ENCODE data around the gene CSTF3.

The CSTF3 gene

DNA sequence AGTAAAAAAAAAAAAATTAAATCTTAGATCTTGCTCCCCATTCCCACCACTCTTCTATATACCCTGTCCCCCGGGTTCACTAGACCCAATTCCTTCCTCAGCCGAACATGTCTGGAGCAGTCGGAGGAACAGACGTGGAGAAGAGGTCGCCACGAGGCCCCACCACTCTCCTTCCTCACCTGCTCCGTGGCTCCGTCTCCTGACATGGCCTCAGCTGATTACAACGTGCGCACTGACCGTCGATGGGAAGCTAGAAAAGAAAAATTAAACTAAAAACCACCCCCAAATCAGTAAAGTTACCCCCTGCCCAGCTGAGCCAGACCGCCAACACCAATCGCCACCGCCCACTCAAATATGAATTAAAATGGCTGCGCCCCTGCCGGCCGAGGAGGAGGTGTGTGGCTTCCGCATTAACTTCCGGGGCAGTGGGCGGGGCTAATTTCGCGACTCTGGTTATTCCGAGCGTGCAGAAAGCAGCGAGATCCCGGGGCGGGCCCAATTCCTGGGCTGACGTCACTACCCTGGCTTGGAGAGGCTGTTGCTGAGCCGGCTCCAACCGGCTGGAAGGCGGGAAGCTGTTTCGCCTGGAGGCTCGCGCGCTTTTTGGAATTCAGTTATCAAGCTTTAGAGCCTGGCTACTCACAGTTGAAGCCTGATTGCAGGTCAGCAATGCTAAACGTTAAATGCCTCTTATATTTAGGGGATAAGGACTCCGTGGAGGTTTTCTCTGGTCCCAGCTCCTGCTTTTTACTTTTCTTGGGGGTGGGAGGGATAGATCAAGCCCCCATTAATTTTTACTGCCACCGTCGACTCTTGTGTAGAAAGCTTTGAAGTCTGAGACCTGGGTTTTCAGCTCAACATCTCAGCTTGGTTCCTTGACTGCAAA, at the start of gene CSTF3:
Gene CSTF3, minus strand, starts transcription at position 361 of the 886 bp plus-strand sequence. Its CDS starts 155 bp downstream, at position 206.
- peak; percentile 99 for DNase-seq (ENCODE audit: low read depth in 2 of 2)
- TF ChIP-seq, protein P1, sequence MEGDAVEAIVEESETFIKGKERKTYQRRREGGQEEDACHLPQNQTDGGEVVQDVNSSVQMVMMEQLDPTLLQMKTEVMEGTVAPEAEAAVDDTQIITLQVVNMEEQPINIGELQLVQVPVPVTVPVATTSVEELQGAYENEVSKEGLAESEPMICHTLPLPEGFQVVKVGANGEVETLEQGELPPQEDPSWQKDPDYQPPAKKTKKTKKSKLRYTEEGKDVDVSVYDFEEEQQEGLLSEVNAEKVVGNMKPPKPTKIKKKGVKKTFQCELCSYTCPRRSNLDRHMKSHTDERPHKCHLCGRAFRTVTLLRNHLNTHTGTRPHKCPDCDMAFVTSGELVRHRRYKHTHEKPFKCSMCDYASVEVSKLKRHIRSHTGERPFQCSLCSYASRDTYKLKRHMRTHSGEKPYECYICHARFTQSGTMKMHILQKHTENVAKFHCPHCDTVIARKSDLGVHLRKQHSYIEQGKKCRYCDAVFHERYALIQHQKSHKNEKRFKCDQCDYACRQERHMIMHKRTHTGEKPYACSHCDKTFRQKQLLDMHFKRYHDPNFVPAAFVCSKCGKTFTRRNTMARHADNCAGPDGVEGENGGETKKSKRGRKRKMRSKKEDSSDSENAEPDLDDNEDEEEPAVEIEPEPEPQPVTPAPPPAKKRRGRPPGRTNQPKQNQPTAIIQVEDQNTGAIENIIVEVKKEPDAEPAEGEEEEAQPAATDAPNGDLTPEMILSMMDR (IDR thresholded peaks at IDR 0.05; ENCODE audit: low read depth, low read length), result peak; percentile 35
- peak within 1 kb of the TSS; percentile 82 to 91 for H3K4me3 ChIP-seq (replicated peaks in 1 of 2; ENCODE audit: low read depth in 2 of 2, low read length in 2 of 2)

DNA sequence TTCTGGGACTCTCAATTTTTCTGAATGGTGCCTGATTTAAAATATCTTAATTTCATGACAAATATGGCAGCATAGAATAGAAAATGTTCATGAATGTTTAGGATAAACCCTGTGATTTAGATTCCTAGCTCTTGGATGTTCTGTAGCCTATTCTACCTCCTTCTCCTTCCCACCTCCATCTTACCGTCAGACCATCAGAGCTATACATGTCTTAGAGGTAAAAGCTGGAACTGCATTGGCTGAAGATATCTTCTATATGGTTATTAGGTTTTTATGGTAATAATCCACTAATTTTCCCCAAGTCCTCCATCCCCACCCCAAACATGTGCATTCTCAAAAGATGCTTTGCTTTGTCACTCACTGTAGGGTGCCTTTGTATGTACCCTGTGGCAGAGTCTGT, 46.9 kb upstream of the CSTF3 start:
- no peak overlapping the region for H3K4me3 ChIP-seq (replicated peaks in 1 of 2; ENCODE audit: low read depth in 2 of 2, low read length in 2 of 2)
- TF ChIP-seq, protein P1 (IDR thresholded peaks at IDR 0.05; ENCODE audit: low read depth, low read length), result no peak
- DNase-seq (ENCODE audit: low read depth in 2 of 2), result no peak

DNA sequence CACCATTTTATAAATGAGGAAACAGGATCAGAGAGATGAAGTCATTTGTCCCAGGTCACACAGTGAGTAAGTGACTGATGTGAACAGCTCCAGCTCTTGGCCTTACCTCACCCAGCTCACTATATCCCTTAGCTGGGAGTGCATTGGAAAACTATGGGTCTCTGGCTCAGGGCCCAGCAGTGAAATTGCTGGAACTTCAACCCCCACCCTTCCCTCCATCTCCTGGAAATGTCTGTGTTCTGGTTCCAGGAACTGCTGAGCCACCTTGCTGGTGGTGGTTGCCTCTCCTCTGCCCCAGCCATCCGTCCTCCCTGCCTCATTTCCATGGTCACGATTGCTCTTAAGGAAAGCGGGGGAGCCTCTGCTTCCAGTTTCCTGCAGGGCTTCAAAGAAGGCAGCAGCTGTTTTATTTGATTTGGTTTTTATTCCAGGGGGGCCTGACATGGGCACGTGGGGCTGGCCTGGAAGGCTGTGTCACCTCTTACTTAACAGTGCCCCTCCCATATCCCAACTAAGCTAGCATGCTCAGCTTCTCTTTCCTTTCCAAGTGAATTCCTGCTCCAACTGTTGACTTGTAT, 46.2 kb upstream of the CSTF3 start:
- DNase-seq (ENCODE audit: low read depth in 2 of 2), result peak; percentile 12 to 80
- TF ChIP-seq, protein P1 (IDR thresholded peaks at IDR 0.05; ENCODE audit: low read depth, low read length), result no peak
- no peak overlapping the region for H3K4me3 ChIP-seq (replicated peaks in 1 of 2; ENCODE audit: low read depth in 2 of 2, low read length in 2 of 2)

DNA sequence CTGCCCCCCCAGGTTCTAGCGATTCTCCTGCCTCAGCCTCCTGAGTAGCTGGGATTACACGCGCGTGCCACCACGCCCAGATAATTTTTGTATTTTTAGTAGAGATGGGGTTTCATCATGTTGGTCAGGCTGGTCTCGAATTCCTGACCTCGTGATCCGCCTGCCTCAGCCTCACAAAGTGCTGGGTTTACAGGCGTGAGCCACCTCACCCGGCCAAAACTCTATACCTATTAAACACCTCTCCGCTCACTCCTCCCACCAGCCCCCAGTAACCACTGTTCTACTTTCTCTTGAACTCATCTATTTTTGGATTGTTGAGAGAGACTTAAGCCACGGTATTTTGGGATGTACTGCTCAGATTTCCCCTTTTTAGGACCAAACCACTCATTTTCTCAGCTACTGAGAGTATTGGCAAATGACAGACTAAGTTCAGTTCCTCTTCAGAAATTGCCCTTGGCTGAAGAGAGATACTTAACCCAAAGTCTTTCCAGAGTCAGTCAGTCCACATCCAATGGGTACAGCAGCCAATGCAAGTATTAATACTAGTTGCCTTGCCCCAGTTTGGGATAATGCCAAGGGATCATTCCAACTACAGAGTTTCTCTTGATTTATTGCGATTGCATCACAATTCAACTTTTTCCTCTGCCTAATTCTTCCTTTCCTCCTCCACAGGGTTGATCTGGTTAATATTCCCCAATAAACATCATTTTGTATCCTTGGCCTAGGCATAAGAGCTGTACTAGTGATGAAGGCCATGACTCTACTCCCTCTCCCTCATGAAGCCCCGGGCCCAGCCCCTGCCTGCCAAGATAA, 36.8 kb upstream of the CSTF3 start:
- DNase-seq (ENCODE audit: low read depth in 2 of 2), result peak in 1 of 2 donors; percentile 57
- TF ChIP-seq, protein P1 (IDR thresholded peaks at IDR 0.05; ENCODE audit: low read depth, low read length), result no peak
- H3K4me3 ChIP-seq (replicated peaks in 1 of 2; ENCODE audit: low read depth in 2 of 2, low read length in 2 of 2), result no peak overlapping the region

DNA sequence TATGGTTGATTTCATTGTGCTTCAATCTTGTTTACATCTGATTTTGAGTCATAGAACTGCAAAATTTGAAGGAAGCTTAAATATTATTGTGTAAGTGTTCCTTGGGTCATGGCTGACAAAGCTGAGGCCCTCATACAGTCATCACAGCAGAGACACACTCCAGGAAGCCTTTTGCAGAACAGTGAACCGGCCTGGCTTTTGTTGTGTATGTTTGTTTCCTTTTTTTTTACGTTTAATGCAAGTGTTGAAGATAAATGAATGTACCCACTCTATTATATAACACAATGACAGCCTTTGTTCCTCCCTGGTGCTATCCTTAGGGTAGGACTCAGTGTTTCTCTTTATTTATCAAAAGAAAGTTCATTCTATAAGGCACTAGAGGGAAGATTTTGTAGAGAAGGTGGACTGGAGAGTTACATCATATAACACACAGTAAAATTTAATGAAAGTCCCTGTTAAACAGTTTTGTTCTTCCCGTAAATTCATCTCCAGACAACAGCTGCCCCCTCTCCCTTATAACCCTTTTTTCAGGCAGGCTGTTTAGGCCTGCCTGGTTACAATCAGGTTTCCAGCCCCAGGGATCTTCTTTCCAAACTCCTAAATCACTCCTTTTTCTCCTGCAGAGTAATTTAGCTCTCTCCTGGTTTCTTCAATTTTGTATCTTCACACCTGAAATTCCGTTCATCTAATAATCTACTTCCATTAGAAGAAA, 34.3 kb upstream of the CSTF3 start:
- TF ChIP-seq, protein P1 (IDR thresholded peaks at IDR 0.05; ENCODE audit: low read depth, low read length), result no peak
- DNase-seq (ENCODE audit: low read depth in 2 of 2), result peak; percentile 26 to 43

DNA sequence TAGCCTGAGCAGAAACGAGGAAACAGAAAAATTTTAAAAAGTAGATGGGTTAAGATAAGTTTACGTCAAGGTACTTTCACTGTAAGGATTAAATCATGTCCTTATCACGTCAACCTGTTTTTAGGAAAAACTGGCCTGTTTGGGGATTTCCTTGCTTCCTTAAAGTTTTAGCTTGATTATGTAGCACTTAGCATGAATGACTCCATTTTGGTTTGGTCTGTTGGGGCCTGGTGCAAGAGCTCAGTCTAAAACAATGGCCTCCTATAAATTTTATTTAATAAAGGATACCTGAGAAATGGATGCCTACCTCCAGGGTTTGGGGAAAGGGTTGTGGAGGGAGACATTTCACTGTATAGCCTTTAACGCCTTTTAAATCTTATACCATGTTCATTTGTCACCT, 33.2 kb upstream of the CSTF3 start:
- H3K4me3 ChIP-seq (replicated peaks in 1 of 2; ENCODE audit: low read depth in 2 of 2, low read length in 2 of 2), result no peak overlapping the region
- TF ChIP-seq, protein P1 (IDR thresholded peaks at IDR 0.05; ENCODE audit: low read depth, low read length), result no peak
- DNase-seq (ENCODE audit: low read depth in 2 of 2), result no peak

More for the DNA sequence above, 34.3 kb upstream of the CSTF3 start:
- H3K4me3 ChIP-seq (replicated peaks in 1 of 2; ENCODE audit: low read depth in 2 of 2, low read length in 2 of 2), result no peak overlapping the region
